Measurements from ENCODE around the gene GSK3B.

The GSK3B gene

DNA sequence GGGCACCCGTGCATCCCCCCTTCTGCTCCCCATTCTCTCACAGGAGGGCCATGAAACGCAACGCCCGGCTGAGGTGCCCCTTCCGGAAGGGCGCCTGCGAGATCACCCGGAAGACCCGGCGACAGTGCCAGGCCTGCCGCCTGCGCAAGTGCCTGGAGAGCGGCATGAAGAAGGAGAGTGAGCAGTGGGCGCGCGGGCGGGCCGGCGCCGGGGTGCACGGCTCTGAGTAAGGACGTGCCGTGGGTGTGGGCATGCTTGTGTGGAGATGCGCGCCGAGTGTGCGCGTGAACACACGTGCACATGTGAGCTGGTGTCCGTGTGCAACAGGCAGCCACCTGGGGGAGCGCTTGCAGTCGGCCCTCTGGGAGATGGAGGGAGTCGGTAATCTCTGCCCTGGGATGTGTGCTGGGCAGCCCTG is 284.2 kb downstream of the GSK3B start:
- DNase-seq: peak; percentile 71

DNA sequence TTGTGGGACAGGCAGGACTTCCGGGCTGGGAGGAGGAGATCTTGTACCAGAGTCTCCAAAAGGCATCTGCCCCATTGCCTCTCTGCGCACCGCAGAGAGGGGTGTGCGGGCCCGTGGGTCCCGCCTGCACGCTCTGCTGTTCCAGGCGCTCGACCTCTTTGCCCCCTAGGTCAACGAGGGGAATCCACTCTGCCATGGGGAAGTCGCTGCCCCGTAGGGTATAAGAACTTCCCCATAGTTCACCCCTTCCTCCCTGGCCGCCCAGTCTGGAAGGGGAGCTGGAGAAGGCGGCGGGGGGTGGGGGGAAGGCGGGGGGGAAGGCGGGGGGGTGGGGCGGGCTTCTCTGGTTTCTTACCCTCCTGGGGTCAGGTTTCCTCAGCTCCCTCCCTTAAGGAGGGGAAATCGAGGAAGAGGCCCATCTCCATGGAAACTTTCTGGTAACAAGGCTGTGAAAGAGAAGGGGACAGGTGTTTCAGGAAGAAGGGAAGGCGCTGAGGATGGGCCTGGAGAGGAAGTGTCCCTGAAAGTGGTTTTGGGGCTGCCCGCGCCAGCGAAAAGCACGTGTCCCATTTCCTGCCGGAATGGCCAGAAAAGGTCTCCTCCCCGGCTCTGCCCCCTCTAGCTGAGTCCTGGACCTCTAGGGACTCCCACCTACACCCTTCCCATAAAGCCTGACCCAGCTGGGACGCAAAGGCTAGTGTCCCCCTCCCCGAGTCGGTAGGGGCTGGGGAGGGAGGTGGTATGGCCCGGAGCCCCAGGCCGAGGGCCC is 284.8 kb downstream of the GSK3B start:
- DNase-seq: peak; percentile 12

DNA sequence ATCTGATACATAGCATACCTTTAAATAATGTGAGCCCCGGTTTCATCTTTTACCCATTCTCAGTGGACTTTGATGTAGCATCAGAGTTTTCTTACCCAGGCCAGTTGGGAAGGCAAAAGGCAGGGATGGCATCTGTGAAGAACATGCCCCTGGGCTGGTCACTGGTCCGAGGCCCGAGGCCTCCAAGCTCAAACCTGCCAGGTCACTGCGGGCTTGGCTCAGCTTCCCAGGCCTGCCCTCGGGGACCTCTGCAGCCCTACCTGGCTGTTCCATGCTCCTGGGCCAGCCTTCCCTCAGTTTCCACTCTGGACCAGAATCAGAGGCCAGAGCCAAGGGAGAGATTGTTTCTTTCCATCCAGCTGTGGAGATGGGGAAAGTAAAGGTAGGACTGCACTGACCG is 285.4 kb downstream of the GSK3B start:
- no peak for DNase-seq

DNA sequence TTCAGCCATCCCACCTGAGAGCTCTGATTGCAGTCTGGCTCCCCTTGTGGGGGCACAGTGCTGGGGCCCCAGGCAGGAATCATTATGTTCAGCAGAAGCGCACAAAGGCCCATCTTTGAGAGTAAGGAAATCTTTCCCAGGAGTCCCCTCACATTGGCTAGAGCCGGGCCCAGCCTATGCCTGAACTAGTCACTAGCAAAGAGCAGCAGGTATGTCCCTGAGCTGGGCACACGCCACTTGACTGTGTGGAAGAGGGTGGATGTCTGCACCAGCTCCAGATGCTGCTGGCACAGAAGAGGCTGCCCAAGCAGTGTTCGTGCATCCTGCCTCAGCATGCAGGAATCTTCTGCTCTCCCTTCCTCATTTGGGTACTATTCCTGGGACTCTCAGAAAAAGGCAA is 286.0 kb downstream of the GSK3B start:
- no peak for DNase-seq

DNA sequence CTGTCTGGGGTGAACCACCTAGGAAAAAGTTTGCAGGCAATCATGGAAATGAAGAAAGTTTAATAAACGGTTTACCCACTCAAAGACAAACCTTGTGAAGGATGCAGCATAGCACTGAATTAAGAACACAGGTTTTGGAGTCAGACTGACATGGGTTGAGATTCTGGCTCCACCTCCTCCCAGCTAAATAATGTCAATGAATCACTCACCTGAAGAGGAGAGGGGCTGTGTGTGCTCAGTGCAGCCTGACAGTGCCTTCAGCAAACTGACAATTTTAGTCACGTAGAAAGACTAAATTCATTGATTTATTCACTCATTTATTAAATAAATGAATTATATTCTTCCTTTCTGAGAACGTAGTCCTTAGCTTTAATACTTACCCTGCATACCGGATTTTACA is 293.4 kb downstream of the GSK3B start:
- DNase-seq: no peak

DNA sequence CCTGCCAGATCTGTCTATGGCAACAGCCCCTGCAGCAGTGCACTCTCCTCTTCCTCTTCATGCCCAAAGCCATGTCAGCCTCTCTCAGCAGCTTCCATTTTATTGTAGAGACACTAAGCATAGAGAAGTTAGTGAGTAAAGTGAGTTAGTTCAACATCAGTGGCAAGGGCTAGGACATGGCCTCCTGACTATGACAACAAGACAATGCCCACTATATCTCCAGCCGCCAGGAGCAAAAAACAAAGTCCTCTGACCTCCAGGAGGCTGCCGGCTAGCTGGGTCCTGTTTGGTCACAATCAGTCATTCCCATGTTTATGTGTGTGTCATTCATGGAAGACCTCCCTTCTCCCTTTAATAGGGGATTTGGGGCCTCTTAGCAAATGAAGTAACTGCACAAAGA is 297.5 kb downstream of the GSK3B start:
- no peak for DNase-seq

DNA sequence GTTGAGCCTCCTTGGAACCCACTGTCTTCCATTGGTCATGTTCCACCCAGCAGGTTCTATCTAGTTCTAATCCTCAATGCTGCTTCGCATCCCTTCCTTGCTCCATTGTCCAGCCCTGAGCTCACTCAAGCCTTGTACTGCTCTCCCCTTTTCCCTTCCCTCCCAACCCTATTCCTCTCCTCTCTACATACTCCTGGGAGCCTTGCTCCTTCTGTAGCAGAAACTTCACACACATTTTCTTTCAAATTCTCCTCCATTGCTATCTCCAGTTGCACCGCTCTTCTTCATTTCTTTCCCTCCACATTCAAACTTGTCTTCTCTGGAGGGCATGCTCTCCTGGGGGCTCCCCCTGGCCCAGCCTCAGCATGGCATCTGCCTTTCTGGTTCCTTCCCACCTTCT is 297.9 kb downstream of the GSK3B start:
- DNase-seq: no peak

DNA sequence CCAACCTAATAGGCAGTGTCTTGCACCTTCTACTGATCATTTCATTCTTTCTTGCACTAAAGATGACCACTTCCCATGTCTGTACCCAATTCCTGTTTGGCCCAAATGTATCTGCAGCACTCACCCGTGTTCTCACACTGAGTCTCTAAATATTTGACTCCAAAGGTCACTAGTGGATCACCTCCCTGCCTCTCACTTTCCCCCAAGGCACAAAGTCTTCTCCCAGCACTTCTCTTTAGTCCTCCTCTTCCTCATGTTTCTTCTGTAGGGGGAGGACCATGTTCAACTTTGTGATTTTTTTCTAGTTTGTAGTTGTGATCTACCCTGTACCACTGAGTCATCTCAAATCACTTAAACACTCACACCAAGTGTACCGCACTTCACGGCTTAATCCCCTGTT is 298.4 kb downstream of the GSK3B start:
- DNase-seq: no peak

DNA sequence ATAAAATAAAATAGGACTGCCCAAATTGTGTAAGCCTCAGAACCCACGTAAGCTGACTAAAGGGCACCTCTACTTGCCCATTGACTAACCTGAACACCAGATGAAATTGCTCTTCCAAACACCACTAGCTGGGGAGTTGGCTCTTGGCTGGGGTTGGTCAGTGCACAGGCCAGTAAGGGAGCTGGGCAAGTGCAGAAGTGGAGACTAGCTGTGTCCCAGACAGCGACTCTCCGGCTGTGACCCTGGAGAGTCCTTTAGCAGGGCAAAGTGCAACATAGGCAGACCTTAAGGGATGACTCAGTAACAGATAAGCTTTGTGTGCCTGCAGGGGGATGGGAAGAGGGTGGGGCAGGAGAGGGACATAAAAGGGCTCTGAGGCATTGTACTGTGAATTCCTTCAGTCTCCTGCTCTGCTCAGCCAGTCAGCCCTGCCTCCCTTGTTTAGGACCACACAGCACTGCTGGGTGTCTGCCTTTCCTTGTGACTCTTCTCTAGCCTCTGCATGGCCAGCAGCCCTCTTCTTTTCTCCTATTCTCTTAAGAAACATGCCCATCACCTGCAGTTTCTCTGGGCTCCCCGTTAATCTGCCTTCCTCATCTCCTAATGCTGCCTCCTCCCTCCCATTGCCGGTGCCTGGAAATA is 299.2 kb downstream of the GSK3B start:
- no peak for DNase-seq

DNA sequence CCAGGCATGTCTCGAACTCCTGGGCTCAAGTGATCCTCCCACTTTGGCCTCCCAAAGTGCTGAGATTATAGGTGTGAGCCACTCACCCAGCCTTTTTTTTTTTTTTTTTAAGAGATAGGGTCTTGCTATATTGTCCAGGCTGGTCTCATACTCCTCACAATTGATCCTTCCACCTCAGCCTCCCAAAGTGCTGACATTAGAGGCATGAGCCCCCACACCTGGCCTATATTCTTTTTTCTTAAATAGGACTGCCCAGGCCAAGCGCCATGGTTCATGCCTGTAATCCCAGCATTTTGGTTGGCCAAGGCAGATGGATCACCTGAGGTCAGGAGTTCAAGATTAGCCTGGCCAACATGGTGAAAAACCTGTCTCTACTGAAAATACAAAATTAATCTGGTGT is 299.8 kb downstream of the GSK3B start:
- no peak for DNase-seq

DNA sequence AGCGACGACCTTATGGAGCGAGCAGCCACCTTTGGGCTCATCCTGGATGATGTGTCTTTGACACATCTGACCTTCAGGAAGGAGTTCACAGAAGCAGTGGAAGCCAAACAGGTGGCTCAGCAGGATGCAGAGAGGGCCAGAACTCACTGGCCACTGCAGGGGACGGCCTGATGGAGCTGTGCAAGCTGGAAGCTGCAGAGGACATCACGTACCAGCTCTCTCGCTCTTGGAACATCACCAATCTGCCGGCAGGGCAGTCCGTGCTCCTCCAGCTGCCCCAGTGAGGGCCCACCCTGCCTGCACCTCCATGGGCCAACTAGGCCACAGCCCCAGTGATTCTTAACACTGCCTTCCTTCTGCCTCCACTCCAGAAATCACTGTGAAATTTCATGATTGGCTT is 302.0 kb downstream of the GSK3B start:
- no peak for DNase-seq

DNA sequence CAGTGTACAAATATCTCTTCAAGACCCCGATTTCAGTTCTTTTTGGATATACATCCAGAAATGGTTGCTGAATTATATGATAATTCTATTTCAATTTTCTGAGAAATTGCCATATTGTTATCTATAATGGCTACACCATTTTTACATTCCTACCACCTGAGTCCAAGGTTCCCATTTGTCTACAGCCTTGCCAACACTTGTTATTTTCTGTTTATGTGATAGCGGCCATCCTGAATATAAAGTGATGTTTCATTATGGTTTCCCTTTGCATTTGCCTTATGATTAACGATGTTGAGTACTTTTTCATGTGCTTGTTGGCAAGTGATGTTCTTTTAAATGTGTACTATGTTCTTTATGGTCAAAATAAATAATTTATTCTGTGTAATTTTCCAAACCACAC is 303.9 kb downstream of the GSK3B start:
- DNase-seq: no peak

DNA sequence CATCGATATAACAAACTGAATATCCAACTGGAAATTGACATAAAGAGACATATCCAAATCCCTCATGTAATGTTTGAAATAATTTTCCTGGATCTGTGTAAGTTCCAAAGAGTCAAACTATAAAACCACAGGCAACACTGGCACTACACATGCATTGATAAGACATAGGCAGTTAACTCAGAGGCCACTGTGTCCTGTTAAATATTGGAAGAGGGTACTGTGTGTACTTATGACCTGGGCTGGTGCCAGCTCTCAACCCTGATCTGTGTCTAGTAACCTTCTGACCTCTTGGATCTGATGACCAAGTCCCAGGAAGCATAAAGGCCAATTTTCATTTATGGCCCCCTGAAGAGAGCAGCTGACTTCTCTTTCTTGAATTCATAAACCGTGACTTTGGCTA is 307.8 kb downstream of the GSK3B start:
- DNase-seq: no peak

DNA sequence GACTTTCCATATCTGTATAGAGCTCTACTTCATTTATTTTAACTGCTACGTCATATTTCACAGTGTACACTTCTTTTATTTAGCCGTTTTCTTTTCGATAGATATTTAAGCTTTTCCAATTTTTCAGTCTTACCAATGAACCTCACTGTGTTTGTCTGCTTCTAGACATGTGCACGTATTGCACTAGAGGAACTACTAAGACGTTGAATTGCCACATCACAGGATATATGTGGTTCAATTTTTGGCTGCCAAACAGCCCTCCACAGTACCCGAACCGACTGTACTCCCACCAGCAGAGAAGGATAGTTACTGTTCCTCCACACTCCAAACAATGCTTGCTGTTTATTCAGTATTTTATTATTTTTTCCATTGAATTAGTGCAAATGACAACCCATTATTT is 310.4 kb downstream of the GSK3B start:
- no peak for DNase-seq

DNA sequence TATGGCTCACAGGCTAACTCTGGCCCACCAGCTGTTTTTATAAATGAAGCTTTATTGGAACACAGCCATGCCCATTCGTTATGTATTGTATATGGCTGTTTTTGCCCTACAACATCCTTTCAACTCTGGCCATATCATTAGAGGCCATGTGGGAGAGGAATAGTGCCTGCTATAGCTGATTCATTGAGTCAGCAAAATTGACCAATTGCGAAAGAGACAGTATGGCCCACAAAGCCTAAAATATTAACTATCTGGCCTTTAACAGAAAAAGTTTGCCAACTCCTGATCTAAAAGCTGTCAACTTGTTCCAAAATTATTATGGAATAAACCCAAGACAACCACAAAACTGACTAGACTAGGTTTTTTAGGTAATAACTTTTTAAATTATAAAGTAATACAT is 311.0 kb downstream of the GSK3B start:
- no peak for DNase-seq

DNA sequence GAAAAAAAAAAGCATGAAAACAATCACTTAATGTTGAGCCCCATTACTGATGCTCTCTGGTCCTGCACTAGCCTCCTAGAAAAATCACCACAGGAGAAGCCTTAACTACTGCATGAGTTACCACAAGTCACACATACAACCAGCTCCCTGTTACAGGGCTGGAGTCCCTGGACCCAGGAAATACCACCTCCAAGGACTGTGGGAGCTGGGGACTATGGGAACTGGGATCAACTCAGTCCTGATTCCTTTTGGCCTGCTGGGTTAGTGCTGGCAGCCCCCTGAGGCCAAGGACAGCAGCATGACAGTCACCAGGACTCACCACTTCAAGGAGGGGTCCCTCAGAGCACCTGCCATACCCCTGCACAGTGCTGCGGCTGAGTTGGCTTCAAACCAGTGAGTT is 311.8 kb downstream of the GSK3B start:
- no peak for DNase-seq

DNA sequence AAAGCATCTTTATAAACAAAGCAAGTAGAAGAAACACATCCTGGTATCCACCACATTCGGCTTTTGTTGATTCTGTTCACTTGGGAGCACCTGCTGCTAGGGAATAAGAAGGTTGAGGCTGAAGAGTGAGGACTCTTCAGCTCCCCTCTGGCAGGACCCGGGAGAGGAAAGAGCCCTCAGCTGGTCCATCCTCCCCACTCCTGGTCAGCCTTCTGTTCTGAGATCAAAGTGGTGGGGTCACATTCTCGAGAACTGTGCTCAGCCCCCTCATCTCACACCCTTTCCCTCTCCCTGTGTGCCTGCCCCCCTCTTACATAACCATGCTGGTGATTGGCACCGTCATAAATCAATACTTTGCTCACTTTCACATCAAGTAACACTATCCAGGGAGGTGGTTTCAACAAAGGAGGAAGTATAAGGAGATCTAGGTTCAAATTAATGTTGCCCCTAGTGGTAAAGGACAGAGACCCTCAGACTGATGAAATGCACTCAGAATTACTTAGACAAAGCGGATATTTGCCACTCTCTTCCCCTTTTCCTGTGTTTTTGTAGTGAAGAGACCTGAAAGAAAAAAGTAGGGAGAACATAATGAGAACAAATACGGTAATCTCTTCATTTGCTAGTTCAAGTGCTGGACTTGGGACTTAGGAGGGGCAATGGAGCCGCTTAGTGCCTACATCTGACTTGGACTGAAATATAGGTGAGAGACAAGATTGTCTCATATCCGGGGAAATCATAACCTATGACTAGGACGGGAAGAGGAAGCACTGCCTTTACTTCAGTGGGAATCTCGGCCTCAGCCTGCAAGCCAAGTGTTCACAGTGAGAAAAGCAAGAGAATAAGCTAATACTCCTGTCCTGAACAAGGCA is 312.7 kb downstream of the GSK3B start, which contains the start of gene NR1I2:
NR1I2 (plus strand) TSS at position 772 of the 869 bp plus-strand sequence.
- DNase-seq: no peak

DNA sequence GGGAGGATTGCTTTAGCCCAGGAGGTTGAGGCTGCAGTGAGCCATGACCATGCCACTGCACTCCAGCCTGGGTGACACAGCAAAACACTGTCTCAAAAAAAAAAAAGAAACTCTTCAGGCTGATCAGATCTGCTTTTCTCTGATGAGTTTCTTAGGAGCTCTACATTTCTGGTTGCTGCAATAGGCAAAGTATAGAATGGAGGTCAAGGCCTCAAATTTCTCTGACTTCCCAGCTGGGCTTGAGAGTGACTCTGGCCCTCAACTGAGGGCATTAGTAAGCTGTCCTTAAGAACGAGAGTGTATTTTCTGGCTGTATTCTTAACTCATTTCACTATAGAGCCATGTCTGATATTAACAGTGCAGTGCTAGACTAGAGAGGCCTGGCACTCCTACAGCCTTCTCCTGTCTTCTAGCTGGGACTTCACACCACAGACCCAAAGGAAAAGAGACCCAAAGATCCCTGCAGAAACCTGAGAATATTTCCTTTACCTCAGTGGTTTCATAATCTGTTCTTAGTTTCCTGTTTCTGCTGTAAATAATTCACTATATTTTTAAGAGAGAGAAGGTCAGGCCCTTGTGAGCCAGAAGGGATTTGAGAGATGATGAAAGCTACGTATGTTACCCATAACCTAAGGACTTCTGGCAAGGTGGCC is 314.4 kb downstream of the GSK3B start:
- no peak for DNase-seq

DNA sequence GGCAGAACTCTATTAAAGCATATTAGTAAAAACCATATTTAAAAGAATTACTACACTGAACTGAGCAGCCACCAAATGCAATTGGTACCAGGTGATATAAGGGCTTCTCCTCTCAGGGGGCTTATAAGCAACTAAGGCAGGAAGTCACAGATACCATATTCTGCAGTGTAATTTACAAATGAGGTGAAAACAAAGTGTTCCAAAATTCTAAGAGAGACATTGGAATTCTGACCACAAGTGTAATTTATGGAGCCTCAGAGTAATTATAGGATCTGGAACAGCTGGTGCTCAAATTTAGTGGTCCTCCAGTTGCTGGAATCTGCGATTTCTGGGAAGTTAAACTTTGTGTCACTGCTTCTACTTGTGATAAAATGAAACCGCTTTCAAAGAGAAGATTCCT is 315.4 kb downstream of the GSK3B start:
- no peak for DNase-seq

DNA sequence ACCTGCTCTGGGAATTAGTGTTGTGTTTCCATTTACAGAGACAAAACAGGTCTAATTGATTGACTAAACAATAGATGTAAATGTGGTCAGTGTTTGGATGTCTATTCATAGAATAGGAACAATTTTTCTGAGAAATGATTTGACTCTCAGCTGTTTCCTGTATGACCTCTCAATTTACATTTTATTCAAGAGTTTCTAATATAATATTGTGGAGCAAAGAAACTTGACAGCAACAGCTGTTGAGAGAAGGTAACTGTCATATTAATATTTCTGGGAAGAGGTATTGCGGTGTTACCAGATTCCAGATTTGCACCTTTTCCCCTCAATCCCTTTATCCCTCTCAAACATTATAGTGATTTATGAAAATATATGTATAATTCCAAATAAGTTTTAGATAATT is 316.1 kb downstream of the GSK3B start:
- no peak for DNase-seq

DNA sequence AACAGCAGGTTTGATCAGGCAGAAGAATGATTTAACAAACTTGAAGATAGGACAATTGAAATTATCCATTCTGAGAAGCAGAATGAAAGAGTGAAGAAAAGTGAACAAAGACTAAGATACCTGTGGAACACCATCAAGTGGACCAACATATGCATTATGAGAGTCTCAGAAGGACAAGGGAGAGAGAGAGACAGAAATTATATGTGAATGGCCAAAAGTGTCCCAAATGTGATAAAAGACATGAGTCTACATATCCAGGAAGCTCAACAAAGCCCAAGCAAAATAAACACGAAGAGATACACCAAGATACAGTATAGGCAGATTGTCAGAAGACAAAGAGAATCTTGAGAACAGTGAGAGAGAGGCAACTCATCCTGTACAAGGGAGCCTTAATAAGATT is 317.9 kb downstream of the GSK3B start:
- no peak for DNase-seq

DNA sequence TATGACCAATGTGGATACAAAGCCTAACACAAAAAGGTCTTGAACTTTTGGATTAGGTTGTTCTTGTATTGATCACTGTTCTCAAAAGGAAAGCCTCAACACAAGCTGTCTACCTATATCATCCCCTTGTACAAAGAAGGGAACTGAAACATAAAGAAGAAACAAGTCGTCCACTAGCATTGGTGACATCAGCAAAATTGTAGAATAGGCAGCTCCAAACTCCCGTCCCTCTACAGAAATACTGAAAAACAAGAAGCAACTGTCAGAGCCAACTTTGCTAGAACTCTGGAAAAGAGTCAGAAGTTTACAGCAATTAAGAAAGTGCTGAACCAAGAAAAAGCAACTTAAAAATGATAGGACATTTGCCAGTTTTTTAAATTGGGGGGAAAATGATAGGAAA is 319.8 kb downstream of the GSK3B start:
- DNase-seq: no peak
